H1 (cell line): ENCODE measurements around the gene ANK3.

ENCODE experiments used
- CEBPB ChIP-seq: IDR thresholded peaks from 2 replicates; pipeline ENCODE4 v1.6.1; 2012; ENCODE audit warnings: low read depth, low read length
- CTCF ChIP-seq, 3 experiments: IDR thresholded peaks; 1 replicate in 2 of 3; 2 replicates in 1 of 3; pipeline versions ENCODE4 v1.5.1 to v1.6.1; 2011; ENCODE audit warnings: low read length in 3 of 3, mild to moderate bottlenecking in 3 of 3, inconsistent platforms in 2 of 3, low read depth in 1 of 3, moderate library complexity in 1 of 3; ENCODE audit not compliant: insufficient read depth in 1 of 3; ENCODE audit errors: control extremely low read depth in 1 of 3
- EGR1 ChIP-seq: IDR thresholded peaks from 2 replicates; pipeline ENCODE4 v1.6.1; 2011; ENCODE audit warnings: low read depth, low read length, borderline replicate concordance
- EP300 ChIP-seq, 2 experiments: IDR thresholded peaks; 1 replicate in 1 of 2; 2 replicates in 1 of 2; pipeline ENCODE4 v1.6.1; 2011 to 2012; ENCODE audit warnings: low read depth in 2 of 2, low read length in 2 of 2, mild to moderate bottlenecking in 2 of 2, borderline replicate concordance in 1 of 2, inconsistent platforms in 1 of 2, moderate library complexity in 1 of 2
- EZH2 ChIP-seq: fragments of 200-600 bp; sonication (generic); IDR thresholded peaks from 2 replicates; pipeline ENCODE4 v1.7.1; 2012; ENCODE audit warnings: low read depth, mild to moderate bottlenecking, moderate library complexity, low read length, inconsistent platforms; ENCODE audit not compliant: severe bottlenecking
- PHF8 ChIP-seq: fragments of 200-600 bp; sonication (generic); conservative IDR thresholded peaks from 2 replicates; pipeline ENCODE4 v1.7.1; 2012; ENCODE audit warnings: low read depth, mild to moderate bottlenecking, inconsistent platforms, low read length, moderate library complexity
- RAD21 ChIP-seq, 2 experiments: IDR thresholded peaks in 1 of 2; conservative IDR thresholded peaks in 1 of 2; 2 replicates each; pipeline ENCODE4 v1.6.1; 2011; ENCODE audit warnings: low read depth in 2 of 2, low read length in 2 of 2, improper control_type of control experiment in 1 of 2, inconsistent platforms in 1 of 2, mild to moderate bottlenecking in 1 of 2, moderate library complexity in 1 of 2
- RFX5 ChIP-seq: IDR thresholded peaks from 2 replicates; pipeline ENCODE4 v1.6.1; 2011; ENCODE audit warnings: low read depth, low read length, improper control_type of control experiment, borderline replicate concordance
- SIN3A ChIP-seq, 2 experiments: IDR thresholded peaks in 1 of 2; conservative IDR thresholded peaks in 1 of 2; 2 replicates each; pipeline ENCODE4 v1.6.1; 2011 to 2012; ENCODE audit warnings: low read length in 2 of 2, improper control_type of control experiment in 1 of 2, low read depth in 1 of 2, mild to moderate bottlenecking in 1 of 2
- SP2 ChIP-seq: IDR thresholded peaks from 2 replicates; pipeline ENCODE4 v1.6.1; 2012; ENCODE audit warnings: mild to moderate bottlenecking, low read length, inconsistent platforms
- YY1 ChIP-seq: IDR thresholded peaks from 2 replicates; pipeline ENCODE4 v1.6.1; 2011; ENCODE audit warnings: low read depth, mild to moderate bottlenecking, low read length

- no peak for TF ChIP-seq RFX5
- TF ChIP-seq RAD21 (IDR thresholded peaks at IDR 0.05 in 1 of 2, conservative IDR thresholded peaks at IDR 0.05 in 1 of 2; ENCODE audit: low read depth in 2 of 2, low read length in 2 of 2), result no peak
- no peak for TF ChIP-seq CEBPB
- TF ChIP-seq CTCF (IDR thresholded peaks at IDR 0.05; ENCODE audit: control extremely low read depth in 1 of 3, insufficient read depth in 1 of 3, low read depth in 1 of 3, low read length in 3 of 3), result no peak
- no peak for TF ChIP-seq SP2
- no peak for TF ChIP-seq EP300 (IDR thresholded peaks at IDR 0.05; ENCODE audit: borderline replicate concordance in 1 of 2, low read depth in 2 of 2, low read length in 2 of 2)
- TF ChIP-seq EGR1, result no peak
- no peak for TF ChIP-seq SIN3A (conservative IDR thresholded peaks at IDR 0.05 in 1 of 2, IDR thresholded peaks at IDR 0.05 in 1 of 2; ENCODE audit: low read depth in 1 of 2, low read length in 2 of 2)
- TF ChIP-seq PHF8, result no peak
- no peak for TF ChIP-seq EZH2
- TF ChIP-seq YY1, result no peak
Observed at GRCh38 chr10:60044242-60044641, 345.4 kb downstream of the ANK3 start.
